ENCODE data around the gene AFP.

DNA sequence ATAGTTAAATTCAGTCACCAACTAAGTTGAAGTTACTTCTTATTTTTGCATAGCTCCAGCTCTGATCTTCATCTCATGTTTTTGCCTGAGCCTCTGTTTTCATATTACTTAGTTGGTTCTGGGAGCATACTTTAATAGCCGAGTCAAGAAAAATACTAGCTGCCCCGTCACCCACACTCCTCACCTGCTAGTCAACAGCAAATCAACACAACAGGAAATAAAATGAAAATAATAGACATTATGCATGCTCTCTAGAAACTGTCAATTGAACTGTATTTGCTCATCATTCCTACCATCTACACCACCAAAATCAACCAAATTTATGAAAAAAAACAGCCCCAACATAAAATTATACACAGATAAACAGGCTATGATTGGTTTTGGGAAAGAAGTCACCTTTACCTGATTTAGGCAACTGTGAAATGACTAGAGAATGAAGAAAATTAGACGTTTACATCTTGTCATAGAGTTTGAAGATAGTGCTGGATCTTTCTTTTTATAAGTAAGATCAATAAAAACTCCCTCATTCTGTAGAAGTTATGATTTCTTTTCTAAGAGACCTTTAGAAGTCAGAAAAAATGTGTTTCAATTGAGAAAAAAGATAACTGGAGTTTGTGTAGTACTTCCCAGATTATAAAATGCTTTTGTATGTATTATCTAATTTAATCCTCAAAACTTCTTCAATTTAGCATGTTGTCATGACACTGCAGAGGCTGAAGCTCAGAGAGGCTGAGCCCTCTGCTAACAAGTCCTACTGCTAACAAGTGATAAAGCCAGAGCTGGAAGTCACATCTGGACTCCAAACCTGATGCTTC is 24.9 kb upstream of the AFP start:
- TF ChIP-seq POLR2AphosphoS5 (IDR thresholded peaks at IDR 0.05; ENCODE audit: low read depth, low read length) (no peak), TAF1 (IDR thresholded peaks at IDR 0.05; ENCODE audit: borderline replicate concordance, insufficient read depth, low read length) (no peak), REST (IDR thresholded peaks at IDR 0.05; ENCODE audit: insufficient read depth in 1 of 2, low read depth in 2 of 2, low read length in 2 of 2) (no peak), SIN3A (IDR thresholded peaks at IDR 0.05; ENCODE audit: borderline replicate concordance, insufficient read depth, low read length) (no peak)
